NB4 (cell line): ENCODE results near the gene DLG2.

ENCODE experiments used
- DNase-seq: peaks from one replicate; pipeline ENCODE4 v3.0.0; 2010; ENCODE audit warnings: low read depth
- H3K4me3 ChIP-seq: one replicate; pipeline ENCODE4 v1.5.1; 2011; ENCODE audit warnings: mild to moderate bottlenecking, low read depth, low read length, moderate library complexity
- MAX ChIP-seq: IDR thresholded peaks from 2 replicates; pipeline ENCODE4 v1.6.1; 2011; ENCODE audit warnings: low read depth, low read length
- MYC ChIP-seq: IDR thresholded peaks from 2 replicates; pipeline ENCODE4 v1.6.1; 2011; ENCODE audit warnings: low read depth, low read length
- POLR2A ChIP-seq: IDR thresholded peaks from 2 replicates; pipeline ENCODE4 v1.6.1; 2011; ENCODE audit warnings: mild to moderate bottlenecking; ENCODE audit not compliant: insufficient read length; ENCODE audit errors: extremely low read depth
- TF ChIP-seq, protein P1 (sequence below): IDR thresholded peaks from one replicate; pipeline ENCODE4 v1.5.1; 2012; ENCODE audit warnings: low read depth, low read length

The DLG2 gene

GRCh38 chr11:83695046-83695445 lies 1932.1 kb downstream of the DLG2 start:
- H3K4me3 ChIP-seq: no peak overlapping the region
- TF ChIP-seq POLR2A (no peak), MYC (no peak), MAX (no peak)
- TF ChIP-seq, protein P1, sequence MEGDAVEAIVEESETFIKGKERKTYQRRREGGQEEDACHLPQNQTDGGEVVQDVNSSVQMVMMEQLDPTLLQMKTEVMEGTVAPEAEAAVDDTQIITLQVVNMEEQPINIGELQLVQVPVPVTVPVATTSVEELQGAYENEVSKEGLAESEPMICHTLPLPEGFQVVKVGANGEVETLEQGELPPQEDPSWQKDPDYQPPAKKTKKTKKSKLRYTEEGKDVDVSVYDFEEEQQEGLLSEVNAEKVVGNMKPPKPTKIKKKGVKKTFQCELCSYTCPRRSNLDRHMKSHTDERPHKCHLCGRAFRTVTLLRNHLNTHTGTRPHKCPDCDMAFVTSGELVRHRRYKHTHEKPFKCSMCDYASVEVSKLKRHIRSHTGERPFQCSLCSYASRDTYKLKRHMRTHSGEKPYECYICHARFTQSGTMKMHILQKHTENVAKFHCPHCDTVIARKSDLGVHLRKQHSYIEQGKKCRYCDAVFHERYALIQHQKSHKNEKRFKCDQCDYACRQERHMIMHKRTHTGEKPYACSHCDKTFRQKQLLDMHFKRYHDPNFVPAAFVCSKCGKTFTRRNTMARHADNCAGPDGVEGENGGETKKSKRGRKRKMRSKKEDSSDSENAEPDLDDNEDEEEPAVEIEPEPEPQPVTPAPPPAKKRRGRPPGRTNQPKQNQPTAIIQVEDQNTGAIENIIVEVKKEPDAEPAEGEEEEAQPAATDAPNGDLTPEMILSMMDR: no peak
- no peak for DNase-seq

DNA sequence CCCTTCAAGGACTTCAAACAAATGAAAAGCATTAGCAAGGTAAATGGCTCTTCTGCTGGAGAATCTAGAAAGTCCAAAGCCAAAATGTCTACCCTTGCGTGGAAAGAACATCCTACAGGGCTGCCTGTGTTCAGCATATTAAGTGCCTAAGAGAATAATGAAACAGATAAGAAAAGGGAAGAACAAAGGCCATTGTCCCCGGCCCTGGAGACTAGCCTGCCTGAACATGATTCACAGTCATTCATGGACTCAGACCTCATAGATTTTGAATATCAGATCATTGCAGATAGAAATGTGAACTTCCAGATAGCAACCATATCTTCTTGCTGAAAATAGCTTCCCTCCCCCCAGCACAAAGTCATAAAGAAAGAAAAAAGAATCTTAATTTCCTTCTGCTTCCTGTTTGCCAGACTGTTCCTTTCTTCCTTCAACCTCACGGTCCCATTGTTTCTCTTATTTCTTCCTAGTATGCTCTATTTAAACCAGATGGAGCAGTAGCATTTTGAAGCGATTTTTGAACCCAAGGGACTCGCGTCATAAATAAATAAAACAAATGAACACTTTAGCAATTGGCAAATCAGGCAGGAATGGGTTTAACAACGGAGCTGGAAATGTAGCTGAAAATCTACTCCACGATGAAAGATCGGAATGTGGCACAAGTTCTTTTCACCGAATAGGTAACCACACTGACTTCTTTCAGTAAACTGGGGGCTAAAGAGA lies 1932.8 kb downstream of the DLG2 start:
- no peak for TF ChIP-seq POLR2A
- no peak for DNase-seq
- H3K4me3 ChIP-seq: no peak overlapping the region

DNA sequence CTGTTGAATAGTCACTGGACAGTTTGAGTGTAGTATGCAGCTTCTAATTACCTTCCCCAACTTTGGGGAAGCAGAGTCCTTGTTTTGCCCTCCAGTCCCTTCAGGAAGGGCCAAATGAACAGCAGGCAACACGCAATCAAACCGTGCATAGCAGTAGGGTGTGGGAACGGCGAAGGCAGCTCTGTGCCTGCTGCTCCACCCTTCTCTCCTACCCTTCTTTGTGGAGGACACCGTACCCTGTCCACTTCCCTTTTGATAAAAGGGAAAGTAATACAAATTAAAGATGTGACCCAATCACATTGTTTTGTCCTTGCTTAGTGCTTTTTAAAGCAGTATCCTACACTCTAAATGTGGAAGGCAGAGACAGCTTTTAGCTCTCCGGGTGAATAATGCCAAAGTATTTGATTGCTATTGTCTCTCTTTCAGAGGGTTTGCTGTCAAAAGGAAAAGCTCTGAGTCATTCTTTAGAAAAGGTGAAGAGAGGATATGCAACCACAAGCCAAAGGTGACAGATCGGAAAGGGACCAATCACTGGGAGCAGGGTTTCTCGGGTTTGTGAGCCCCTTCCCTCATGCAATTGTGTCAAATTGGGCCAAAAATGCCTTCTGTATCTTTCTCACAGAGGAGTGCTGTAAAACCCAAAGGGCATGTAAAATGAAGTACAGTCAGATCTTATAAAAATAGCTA lies 1933.7 kb downstream of the DLG2 start:
- no peak overlapping the region for H3K4me3 ChIP-seq
- no peak for DNase-seq
- TF ChIP-seq, protein P1: no peak
- TF ChIP-seq MAX: no peak
- no peak for TF ChIP-seq POLR2A
- no peak for TF ChIP-seq MYC

DNA sequence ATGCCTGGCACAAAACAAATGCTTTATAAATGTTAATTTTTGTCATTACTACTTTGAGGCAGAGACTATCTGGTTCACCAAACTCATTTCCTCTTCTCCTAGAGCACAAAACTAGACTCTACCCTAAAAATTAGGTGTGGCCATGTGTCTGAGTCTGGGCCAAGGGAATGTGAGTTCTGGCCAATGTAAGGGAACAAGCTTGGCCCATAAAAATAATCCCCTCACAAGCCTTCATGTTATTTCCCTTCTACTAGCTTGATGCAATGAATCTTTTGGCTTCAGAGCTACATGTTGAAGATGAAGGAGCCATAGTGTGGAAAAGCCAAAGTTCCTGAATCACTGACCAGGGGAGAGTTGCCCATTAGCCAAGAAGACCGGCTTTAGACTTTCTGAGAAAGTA lies 1934.5 kb downstream of the DLG2 start:
- no peak for DNase-seq
- H3K4me3 ChIP-seq: no peak overlapping the region
- no peak for TF ChIP-seq MYC
- no peak for TF ChIP-seq POLR2A
- TF ChIP-seq, protein P1: no peak
- TF ChIP-seq MAX: no peak

GRCh38 chr11:83691451-83691950 lies 1935.6 kb downstream of the DLG2 start:
- TF ChIP-seq, protein P1: no peak
- TF ChIP-seq MYC: no peak
- no peak for TF ChIP-seq MAX
- no peak for TF ChIP-seq POLR2A
- DNase-seq: no peak
- no peak overlapping the region for H3K4me3 ChIP-seq

GRCh38 chr11:83689144-83689780 lies 1937.9 kb downstream of the DLG2 start:
- no peak overlapping the region for H3K4me3 ChIP-seq
- DNase-seq: no peak
- no peak for TF ChIP-seq MAX
- no peak for TF ChIP-seq MYC
- TF ChIP-seq POLR2A: no peak
- TF ChIP-seq, protein P1: no peak
